Adrenal gland (tissue), 12 donors: Measurements from ENCODE around the gene SIRPA. TPM values are rescaled to one million over a fixed set of nuclear protein-coding genes. Genes with fewer than 3 reads are reported as not detected.

Source experiments
- DNase-seq, 7 donors: peaks; one replicate each; pipeline ENCODE4 v3.0.0-alpha.2; 2019 to 2020
- H3K27ac ChIP-seq, 5 donors: fragments of 200-600 bp; sonication (generic) in 4 of 5; 1 replicate in 3 of 5; 2 replicates in 2 of 5; pipeline versions ENCODE4 v1.5.1 to v1.8.0; 2016 to 2020; ENCODE audit warnings: mild to moderate bottlenecking in 1 of 5
- H3K27me3 ChIP-seq: fragments of 200-600 bp; 2 replicates; pipeline ENCODE4 v1.8.0; 2021
- H3K36me3 ChIP-seq, 2 donors: fragments of 200-600 bp; replicated peaks in 1 of 2; 1 replicate in 1 of 2; 2 replicates in 1 of 2; pipeline versions ENCODE4 v1.5.1 to v1.8.0; 2018 to 2022
- H3K4me1 ChIP-seq, 2 donors: fragments of 200-600 bp; replicated peaks in 1 of 2; 1 replicate in 1 of 2; 2 replicates in 1 of 2; pipeline versions ENCODE4 v1.5.1 to v1.8.0; 2018 to 2021
- H3K4me3 ChIP-seq, 4 donors: fragments of 200-600 bp; sonication (generic) in 3 of 4; one replicate each; pipeline ENCODE4 v1.5.1; 2016 to 2018
- H3K9me3 ChIP-seq, 3 donors: fragments of 200-600 bp; sonication (generic) in 1 of 3; replicated peaks in 1 of 3; 1 replicate in 2 of 3; 2 replicates in 1 of 3; pipeline versions ENCODE4 v1.5.1 to v1.8.0; 2016 to 2021
- POLR2A ChIP-seq, 2 donors: fragments of 450-650 bp; IDR thresholded peaks; one replicate each; pipeline ENCODE4 v1.6.1; 2017; ENCODE audit warnings: antibody characterized with exemption in 2 of 2, mild to moderate bottlenecking in 2 of 2, moderate library complexity in 1 of 2
- WGBS, 4 donors: extraction: QIAGEN DNeasy Blood & Tissue Kit in 2 of 4; methylation state at CpG; one replicate each; pipeline versions ENCODE4 v1.1.5 to v1.1.7; 2013 to 2017; 5-methylcytosine and 5-hydroxymethylcytosine counted together
- intact Hi-C, 2 donors: fragments of 100-400 bp; cut with DNase I; formaldehyde crosslinking; loops; one replicate each; pipeline versions ENCODE4 v1.14.1 to v1.15.0; 2022 to 2023
- polyA plus RNA-seq, 3 donors: library from polyadenylated mRNA; stranded (reverse); fragments of 200-250 nt in 2 of 3; fragments of 350-450 nt in 1 of 3; fragmentation: Illumina TruSeq in 1 of 3; extraction: RNeasy Lipid Tissue Mini Kit (QIAGEN cat#74804) in 1 of 3; gene quantifications; one replicate each; pipeline ENCODE4 v1.2.3, GENCODE V29; 2013 to 2014
- total RNA-seq, 9 donors: library from RNA; depleted of rRNA in 4 of 9; stranded (reverse); fragments of >200 nt in 4 of 9; fragments of 120-200 nt in 1 of 9; fragmentation: NEBNext Ultra II Directional in 1 of 9; extraction: Animal tissue kit (Norgen Biotek cat#: 25700) in 1 of 9; gene quantifications; one replicate each; pipeline versions ENCODE4 v1.1.0 to v1.2.4, GENCODE V29; 2013 to 2023
- TF ChIP-seq, protein P1 (sequence below), 6 experiments: fragments of 450-650 bp in 4 of 6; fragments of 200-600 bp in 2 of 6; sonication (generic) in 1 of 6; IDR thresholded peaks; 1 replicate in 5 of 6; 2 replicates in 1 of 6; pipeline versions ENCODE4 v1.5.1 to v1.8.0; 2016 to 2021; ENCODE audit warnings: antibody characterized with exemption in 6 of 6, mild to moderate bottlenecking in 2 of 6, moderate library complexity in 1 of 6
- donor health status: healthy with polysubstance abuse.
- donor health status: Bipolar disorder and iron deficiency.
- donor health status: DM: yes; HTN: yes; CAD: no.
- donor health status: DM: no; HTN: no; CAD: no.
- donor health status: DM: no; HTN: no; CAD: no.
- donor health status: DM: yes; HTN: yes; CAD: no.

The SIRPA gene
- total and polyA plus RNA-seq, 12 donors: 22.2 to 102 (median 71.1) TPM

- TF ChIP-seq, protein P1, sequence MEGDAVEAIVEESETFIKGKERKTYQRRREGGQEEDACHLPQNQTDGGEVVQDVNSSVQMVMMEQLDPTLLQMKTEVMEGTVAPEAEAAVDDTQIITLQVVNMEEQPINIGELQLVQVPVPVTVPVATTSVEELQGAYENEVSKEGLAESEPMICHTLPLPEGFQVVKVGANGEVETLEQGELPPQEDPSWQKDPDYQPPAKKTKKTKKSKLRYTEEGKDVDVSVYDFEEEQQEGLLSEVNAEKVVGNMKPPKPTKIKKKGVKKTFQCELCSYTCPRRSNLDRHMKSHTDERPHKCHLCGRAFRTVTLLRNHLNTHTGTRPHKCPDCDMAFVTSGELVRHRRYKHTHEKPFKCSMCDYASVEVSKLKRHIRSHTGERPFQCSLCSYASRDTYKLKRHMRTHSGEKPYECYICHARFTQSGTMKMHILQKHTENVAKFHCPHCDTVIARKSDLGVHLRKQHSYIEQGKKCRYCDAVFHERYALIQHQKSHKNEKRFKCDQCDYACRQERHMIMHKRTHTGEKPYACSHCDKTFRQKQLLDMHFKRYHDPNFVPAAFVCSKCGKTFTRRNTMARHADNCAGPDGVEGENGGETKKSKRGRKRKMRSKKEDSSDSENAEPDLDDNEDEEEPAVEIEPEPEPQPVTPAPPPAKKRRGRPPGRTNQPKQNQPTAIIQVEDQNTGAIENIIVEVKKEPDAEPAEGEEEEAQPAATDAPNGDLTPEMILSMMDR (IDR thresholded peaks at IDR 0.05): no peak
- TF ChIP-seq POLR2A (IDR thresholded peaks at IDR 0.05): no peak
- H3K9me3 ChIP-seq: no peaks in the 10 kb centered on the region
- no peaks in the 10 kb centered on the region for H3K36me3 ChIP-seq
- WGBS, 4 donors: 88 to 95% (median 91%) methylated on average over 8 of the region's 8 CpGs
- H3K4me1 ChIP-seq: no peaks in the 10 kb centered on the region
- H3K27me3 ChIP-seq: no peaks in the 10 kb centered on the region
- intact Hi-C loops: no loop called here
- no peak for DNase-seq
- H3K4me3 ChIP-seq: no peak overlapping the region
- H3K27ac ChIP-seq: no peak overlapping the region
Observed at GRCh38 chr20:1882026-1882425, 13.2 kb upstream of the SIRPA start.

DNA sequence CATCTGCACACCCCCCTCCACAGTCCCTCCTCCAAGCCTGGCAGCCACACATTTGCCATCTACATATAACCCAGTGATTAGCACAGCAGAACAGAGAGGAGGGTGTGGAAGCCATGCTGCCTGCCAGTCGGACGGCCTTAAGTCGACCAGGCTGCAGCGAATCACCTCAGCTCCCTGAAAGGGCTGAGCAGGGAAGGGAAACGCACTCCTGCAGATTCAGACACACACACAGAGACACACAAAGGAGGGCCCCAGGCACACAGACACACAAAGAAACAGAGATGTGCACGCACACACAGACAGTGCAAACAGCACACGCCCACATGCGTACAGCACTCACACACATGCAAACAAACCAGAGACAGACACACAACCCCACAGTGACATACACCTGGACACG, 11.2 kb upstream of the SIRPA start:
- 35 to 62% (median 41%) methylated on average over 7 to 9 of the region's 9 CpGs for WGBS, 4 donors

GRCh38 chr20:1885254-1885653, 10.0 kb upstream of the SIRPA start:
- no peak for DNase-seq
- H3K27ac ChIP-seq: no peak overlapping the region
- H3K36me3 ChIP-seq: no peaks in the 10 kb centered on the region
- TF ChIP-seq, protein P1 (IDR thresholded peaks at IDR 0.05): no peak
- TF ChIP-seq POLR2A (IDR thresholded peaks at IDR 0.05): no peak
- no peak overlapping the region for H3K4me3 ChIP-seq
- H3K9me3 ChIP-seq: no peaks in the 10 kb centered on the region
- 79 to 86% (median 81%) methylated on average over 3 to 4 of the region's 4 CpGs for WGBS, 4 donors
- no peaks in the 10 kb centered on the region for H3K27me3 ChIP-seq
- intact Hi-C loops: loop anchor here in 1 of 2 donors (5.0 kb wide), 1 partner anchor 83 kb away; no protein-coding TSS in a partner anchor
- H3K4me1 ChIP-seq: peaks cover 0 to 7% of the 10 kb centered on the region in 2 donors

More for the DNA sequence above, 11.2 kb upstream of the SIRPA start:
- no peak overlapping the region for H3K4me3 ChIP-seq
- no peak for DNase-seq
- TF ChIP-seq, protein P1 (IDR thresholded peaks at IDR 0.05): no peak
- TF ChIP-seq POLR2A (IDR thresholded peaks at IDR 0.05): no peak
- H3K36me3 ChIP-seq: no peaks in the 10 kb centered on the region
- intact Hi-C loops: no loop called here
- peaks cover 0 to 2% of the 10 kb centered on the region in 2 donors for H3K4me1 ChIP-seq
- no peaks in the 10 kb centered on the region for H3K27me3 ChIP-seq
- no peak overlapping the region for H3K27ac ChIP-seq
- H3K9me3 ChIP-seq: no peaks in the 10 kb centered on the region

- no peak for TF ChIP-seq POLR2A (IDR thresholded peaks at IDR 0.05)
- TF ChIP-seq, protein P1 (IDR thresholded peaks at IDR 0.05): no peak
- no peaks in the 10 kb centered on the region for H3K27me3 ChIP-seq
- H3K4me3 ChIP-seq: no peak overlapping the region
- H3K9me3 ChIP-seq: no peaks in the 10 kb centered on the region
- intact Hi-C loops: loop anchor here in 1 of 2 donors (5.0 kb wide), 1 partner anchor 84 kb away; no protein-coding TSS in a partner anchor
- WGBS, 4 donors: 56 to 77% (median 68%) methylated on average over 8 to 9 of the region's 9 CpGs
- H3K4me1 ChIP-seq: peaks cover 7 to 15% of the 10 kb centered on the region in 2 donors
- no peak overlapping the region for H3K27ac ChIP-seq
- no peaks in the 10 kb centered on the region for H3K36me3 ChIP-seq
- DNase-seq: no peak
Observed at GRCh38 chr20:1885940-1886693, 9.1 kb upstream of the SIRPA start.
